ENCODE measurements around the gene OTULINL. TPM values are rescaled to one million over a fixed set of nuclear protein-coding genes. Genes with fewer than 3 reads are reported as not detected.

Gene OTULINL
- total RNA-seq, 1 donor: 0.36 TPM

DNA sequence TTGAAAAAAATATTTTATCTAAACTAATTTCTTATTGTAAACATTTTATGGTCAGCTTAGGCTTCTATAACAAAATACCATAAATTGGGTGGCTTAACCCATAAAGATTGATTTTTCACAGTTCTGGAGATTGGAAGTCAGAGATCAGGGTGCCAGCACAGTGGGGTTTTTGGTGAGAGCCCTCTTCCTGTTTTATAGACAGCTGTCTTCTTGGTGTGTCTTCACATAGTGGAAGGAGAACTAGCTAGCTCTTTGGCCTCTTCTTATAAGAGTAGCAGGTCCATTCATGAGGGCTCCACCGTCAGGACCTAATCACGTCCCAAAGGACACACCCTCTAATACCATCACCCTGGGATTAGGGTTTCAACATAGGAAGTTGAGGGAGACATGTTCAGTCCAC is 26.6 kb downstream of the OTULINL start:
- Histone ChIP-seq H2AFZ (ENCODE audit: low read length) (no peak overlapping the region), H4K20me1 (ENCODE audit: insufficient read depth, low read length) (no peaks in the 10 kb centered on the region), H3K4me1 (ENCODE audit: insufficient read depth, low read length) (no peaks in the 10 kb centered on the region), H3K4me2 (ENCODE audit: insufficient read depth, low read length) (no peak overlapping the region), H3K27ac (ENCODE audit: low read depth, low read length) (no peak overlapping the region), H3K79me2 (ENCODE audit: insufficient read depth, low read length) (no peaks in the 10 kb centered on the region), H3K27me3 (ENCODE audit: insufficient read depth, low read length) (peaks cover 12% of the 10 kb centered on the region), H3K4me3 (ENCODE audit: insufficient read depth, low read length) (no peak overlapping the region), H3K9me3 (ENCODE audit: low read depth, low read length) (no peaks in the 10 kb centered on the region), H3K36me3 (ENCODE audit: insufficient read depth, low read length) (no peaks in the 10 kb centered on the region)
- DNase-seq (ENCODE audit: insufficient read length, low spot score, missing footprints): no peak
- TF ChIP-seq, protein P1, sequence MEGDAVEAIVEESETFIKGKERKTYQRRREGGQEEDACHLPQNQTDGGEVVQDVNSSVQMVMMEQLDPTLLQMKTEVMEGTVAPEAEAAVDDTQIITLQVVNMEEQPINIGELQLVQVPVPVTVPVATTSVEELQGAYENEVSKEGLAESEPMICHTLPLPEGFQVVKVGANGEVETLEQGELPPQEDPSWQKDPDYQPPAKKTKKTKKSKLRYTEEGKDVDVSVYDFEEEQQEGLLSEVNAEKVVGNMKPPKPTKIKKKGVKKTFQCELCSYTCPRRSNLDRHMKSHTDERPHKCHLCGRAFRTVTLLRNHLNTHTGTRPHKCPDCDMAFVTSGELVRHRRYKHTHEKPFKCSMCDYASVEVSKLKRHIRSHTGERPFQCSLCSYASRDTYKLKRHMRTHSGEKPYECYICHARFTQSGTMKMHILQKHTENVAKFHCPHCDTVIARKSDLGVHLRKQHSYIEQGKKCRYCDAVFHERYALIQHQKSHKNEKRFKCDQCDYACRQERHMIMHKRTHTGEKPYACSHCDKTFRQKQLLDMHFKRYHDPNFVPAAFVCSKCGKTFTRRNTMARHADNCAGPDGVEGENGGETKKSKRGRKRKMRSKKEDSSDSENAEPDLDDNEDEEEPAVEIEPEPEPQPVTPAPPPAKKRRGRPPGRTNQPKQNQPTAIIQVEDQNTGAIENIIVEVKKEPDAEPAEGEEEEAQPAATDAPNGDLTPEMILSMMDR (IDR thresholded peaks at IDR 0.05; ENCODE audit: extremely low read depth, low read depth, low read length): no peak

DNA sequence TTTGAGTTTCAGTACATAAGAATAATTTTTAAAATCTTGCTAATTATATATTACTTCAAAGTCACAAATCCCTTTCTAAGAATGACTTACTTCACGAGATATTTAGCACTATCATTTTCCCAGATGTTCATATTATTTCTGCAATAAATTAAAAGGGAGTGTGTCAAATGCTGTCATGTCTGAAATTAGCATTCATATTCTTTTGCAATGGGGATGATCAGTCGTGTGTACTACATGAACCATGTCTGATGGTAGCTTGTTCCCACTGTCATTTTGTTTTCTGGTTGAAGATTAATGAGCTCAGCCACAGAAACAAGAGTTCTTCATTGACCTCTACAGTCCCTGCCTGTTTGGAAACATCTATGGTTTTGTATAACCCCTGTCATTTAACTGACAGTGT is 30.1 kb downstream of the OTULINL start:
- no peaks in the 10 kb centered on the region for H3K36me3 ChIP-seq (ENCODE audit: insufficient read depth, low read length)
- no peaks in the 10 kb centered on the region for H3K79me2 ChIP-seq (ENCODE audit: insufficient read depth, low read length)
- no peak overlapping the region for H2AFZ ChIP-seq (ENCODE audit: low read length)
- H3K9me3 ChIP-seq (ENCODE audit: low read depth, low read length): no peaks in the 10 kb centered on the region
- DNase-seq (ENCODE audit: insufficient read length, low spot score, missing footprints): no peak
- H3K27me3 ChIP-seq (ENCODE audit: insufficient read depth, low read length): peaks cover 12% of the 10 kb centered on the region
- H3K4me2 ChIP-seq (ENCODE audit: insufficient read depth, low read length): no peak overlapping the region
- H3K27ac ChIP-seq (ENCODE audit: low read depth, low read length): no peak overlapping the region
- no peak overlapping the region for H3K4me3 ChIP-seq (ENCODE audit: insufficient read depth, low read length)
- H3K4me1 ChIP-seq (ENCODE audit: insufficient read depth, low read length): no peaks in the 10 kb centered on the region
- H4K20me1 ChIP-seq (ENCODE audit: insufficient read depth, low read length): no peaks in the 10 kb centered on the region
- TF ChIP-seq, protein P1 (IDR thresholded peaks at IDR 0.05; ENCODE audit: extremely low read depth, low read depth, low read length): no peak

DNA sequence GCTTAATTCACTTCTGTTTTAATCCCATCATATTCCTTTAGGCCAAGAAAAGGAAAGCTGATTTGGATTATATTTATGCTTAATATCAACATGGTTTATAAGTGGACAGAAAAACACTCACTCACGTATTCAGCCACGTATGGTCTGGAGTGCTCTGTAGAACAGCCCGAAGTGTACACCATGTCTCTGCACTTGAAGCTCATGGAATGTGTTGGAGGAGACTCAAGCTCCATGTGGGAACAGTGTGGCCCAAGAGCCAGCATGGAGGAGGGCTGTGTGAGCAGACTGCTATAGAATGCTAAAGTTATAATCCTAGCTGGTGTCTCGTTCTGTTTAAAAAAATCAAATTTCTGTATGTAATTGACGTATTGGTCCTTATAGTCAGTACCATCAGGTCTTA is 32.9 kb downstream of the OTULINL start:
- TF ChIP-seq, protein P1 (IDR thresholded peaks at IDR 0.05; ENCODE audit: extremely low read depth, low read depth, low read length): no peak
- no peaks in the 10 kb centered on the region for H3K36me3 ChIP-seq (ENCODE audit: insufficient read depth, low read length)

DNA sequence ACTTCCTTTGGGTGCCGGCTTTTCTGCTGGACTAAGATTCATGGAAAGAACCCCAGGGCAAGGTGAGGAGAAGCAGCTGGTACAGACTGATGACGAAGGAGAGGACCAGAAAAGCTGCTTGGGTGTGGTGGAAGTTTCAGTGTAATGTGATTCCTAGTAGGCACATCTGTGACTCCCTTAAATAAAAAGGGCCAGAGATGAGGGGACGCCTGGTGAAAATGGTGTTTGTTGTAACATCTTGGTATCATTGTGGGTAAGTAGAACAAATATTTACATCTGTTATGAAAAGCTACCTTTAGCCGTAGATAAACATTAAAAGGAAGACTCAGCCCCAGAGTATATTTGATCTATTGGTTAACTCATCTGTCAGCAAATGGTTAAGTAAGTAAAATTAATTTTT is 33.8 kb downstream of the OTULINL start:
- Histone ChIP-seq H3K4me3 (ENCODE audit: insufficient read depth, low read length) (no peak overlapping the region), H3K79me2 (ENCODE audit: insufficient read depth, low read length) (no peaks in the 10 kb centered on the region), H3K4me1 (ENCODE audit: insufficient read depth, low read length) (no peaks in the 10 kb centered on the region), H2AFZ (ENCODE audit: low read length) (no peak overlapping the region), H3K36me3 (ENCODE audit: insufficient read depth, low read length) (no peaks in the 10 kb centered on the region), H3K4me2 (ENCODE audit: insufficient read depth, low read length) (no peak overlapping the region), H3K27ac (ENCODE audit: low read depth, low read length) (no peak overlapping the region), H3K9me3 (ENCODE audit: low read depth, low read length) (no peaks in the 10 kb centered on the region), H4K20me1 (ENCODE audit: insufficient read depth, low read length) (no peaks in the 10 kb centered on the region), H3K27me3 (ENCODE audit: insufficient read depth, low read length) (peaks cover 15% of the 10 kb centered on the region)
- TF ChIP-seq, protein P1 (IDR thresholded peaks at IDR 0.05; ENCODE audit: extremely low read depth, low read depth, low read length): no peak
- no peak for DNase-seq (ENCODE audit: insufficient read length, low spot score, missing footprints)

More for the DNA sequence above, 32.9 kb downstream of the OTULINL start:
- no peak overlapping the region for H2AFZ ChIP-seq (ENCODE audit: low read length)
- H3K9me3 ChIP-seq (ENCODE audit: low read depth, low read length): no peaks in the 10 kb centered on the region
- H3K4me1 ChIP-seq (ENCODE audit: insufficient read depth, low read length): no peaks in the 10 kb centered on the region
- no peaks in the 10 kb centered on the region for H3K79me2 ChIP-seq (ENCODE audit: insufficient read depth, low read length)
- H3K27ac ChIP-seq (ENCODE audit: low read depth, low read length): no peak overlapping the region
- H3K4me2 ChIP-seq (ENCODE audit: insufficient read depth, low read length): no peak overlapping the region
- H4K20me1 ChIP-seq (ENCODE audit: insufficient read depth, low read length): no peaks in the 10 kb centered on the region
- peaks cover 9% of the 10 kb centered on the region for H3K27me3 ChIP-seq (ENCODE audit: insufficient read depth, low read length)
- no peak overlapping the region for H3K4me3 ChIP-seq (ENCODE audit: insufficient read depth, low read length)
- no peak for DNase-seq (ENCODE audit: insufficient read length, low spot score, missing footprints)
